K562 (cell line): ENCODE data around the gene WWC2. TPM values are rescaled to one million over a fixed set of nuclear protein-coding genes. Genes with fewer than 3 reads are reported as not detected.

Experiments used
- ATAC-seq: fragments of 200-7000 bp; cut with Tn5 transposase; 3 replicates; pipeline ENCODE4 v1.9.1; 2020; ENCODE audit warnings: moderate library complexity
- BruUV-seq: library from RNA; stranded (reverse); fragments of 400-500 nt; replicated peaks from 2 replicates; lab custom pipeline; 2021; lab: Mats Ljungman, UMichigan
- CTCF ChIA-PET: fragments of 300-600 bp; formaldehyde crosslinking; extraction: SDS; loops from one replicate; lab custom pipeline; 2021; ENCODE audit warnings: low intra/inter-chr PET ratio; lab: Yijun Ruan, JAX
- POLR2A ChIA-PET: fragments of 300-600, 350-650 bp; sonication (Branson Sonifier 250); formaldehyde crosslinking; extraction: SDS; loops from one replicate; lab custom pipeline; 2021; ENCODE audit warnings: antibody characterized with exemption, inconsistent platforms; lab: Yijun Ruan, JAX
- DNase-seq, 4 experiments: peaks; one replicate each; pipeline versions ENCODE4 v3.0.0 to v3.0.0-alpha.2; 2011 to 2018; ENCODE audit warnings: low spot score in 3 of 4, mixed read lengths in 3 of 4; ENCODE audit errors: extremely low read depth in 1 of 4
- FAIRE-seq: peaks from 2 replicates; lab custom pipeline; 2011; peaks lifted over from hg19 to GRCh38; lab: Jason Lieb, UNC
- H2AFZ ChIP-seq: 2 replicates; pipeline ENCODE4 v1.6.0; 2011; ENCODE audit warnings: low read depth, low read length, control low read depth, inconsistent platforms
- H3K27ac ChIP-seq: fragments of 200-600 bp; 3 replicates; pipeline ENCODE4 v1.8.0; 2011; ENCODE audit warnings: low read depth, mild to moderate bottlenecking, control low read depth, inconsistent platforms, low read length, moderate library complexity, mixed read lengths; ENCODE audit errors: extremely low read depth
- H3K27me3 ChIP-seq, 2 experiments: fragments of 300-600 bp in 1 of 2; 2 replicates in 1 of 2; 3 replicates in 1 of 2; pipeline versions ENCODE4 v1.6.0 to v1.8.0; 2011; ENCODE audit warnings: inconsistent platforms in 2 of 2, low read length in 2 of 2, mild to moderate bottlenecking in 1 of 2, mixed read lengths in 1 of 2, moderate library complexity in 1 of 2; ENCODE audit not compliant: control insufficient read depth in 2 of 2, insufficient read depth in 2 of 2
- H3K36me3 ChIP-seq: fragments of 300-600 bp; 3 replicates; pipeline ENCODE4 v1.8.0; 2011; ENCODE audit warnings: mild to moderate bottlenecking, low read length, inconsistent platforms; ENCODE audit not compliant: control insufficient read depth, insufficient read depth
- H3K4me1 ChIP-seq, 2 experiments: fragments of 200-600 bp in 1 of 2; replicated peaks in 1 of 2; 2 replicates in 1 of 2; 3 replicates in 1 of 2; pipeline versions ENCODE4 v1.5.1 to v1.8.0; 2011; ENCODE audit warnings: inconsistent platforms in 2 of 2, low read length in 2 of 2, mild to moderate bottlenecking in 1 of 2, mixed read lengths in 1 of 2, moderate library complexity in 1 of 2; ENCODE audit not compliant: control insufficient read depth in 2 of 2, insufficient read depth in 2 of 2
- H3K4me2 ChIP-seq: 2 replicates; pipeline ENCODE4 v1.6.1; 2011; ENCODE audit warnings: low read length, control low read depth, inconsistent platforms, mixed read lengths; ENCODE audit not compliant: insufficient read depth
- H3K4me3 ChIP-seq: fragments of 200-600 bp; sonication (generic), shearing (Covaris generic); 2 replicates; pipeline ENCODE4 v1.5.1; 2016; ENCODE audit warnings: control low read depth, inconsistent platforms
- H3K79me2 ChIP-seq: fragments of 200-600 bp; 3 replicates; pipeline ENCODE4 v1.8.0; 2011; ENCODE audit warnings: low read length, inconsistent platforms; ENCODE audit not compliant: control insufficient read depth, insufficient read depth
- H3K9ac ChIP-seq, 2 experiments: 2 replicates each; pipeline versions ENCODE4 v1.6.0 to v1.6.1; 2011; ENCODE audit warnings: low read depth in 2 of 2, low read length in 2 of 2, control low read depth in 1 of 2, inconsistent platforms in 1 of 2, mild to moderate bottlenecking in 1 of 2, mixed read lengths in 1 of 2; ENCODE audit not compliant: insufficient read depth in 1 of 2
- H3K9me1 ChIP-seq: one replicate; pipeline ENCODE4 v1.6.0; 2011; ENCODE audit warnings: inconsistent platforms, mild to moderate bottlenecking, low read length, moderate library complexity; ENCODE audit not compliant: control insufficient read depth, insufficient read depth
- H3K9me3 ChIP-seq: replicated peaks from 2 replicates; pipeline ENCODE4 v1.5.1; 2011; ENCODE audit warnings: low read depth, low read length, inconsistent platforms; ENCODE audit not compliant: control insufficient read depth, insufficient read depth
- H4K20me1 ChIP-seq: replicated peaks from 2 replicates; pipeline ENCODE4 v1.6.1; 2011; ENCODE audit warnings: low read length, inconsistent platforms, mixed read lengths; ENCODE audit not compliant: control insufficient read depth, insufficient read depth
- ATF2 ChIP-seq: sonication (generic); formaldehyde crosslinking; IDR thresholded peaks from 2 replicates; pipeline ENCODE4 v1.8.1; 2022; ENCODE audit warnings: missing genetic modification reagents
- BHLHE40 ChIP-seq: IDR thresholded peaks from 2 replicates; pipeline ENCODE4 v1.6.1; 2011; ENCODE audit warnings: low read length, improper control_type of control experiment
- WGBS: fragments of 100-300 bp; shearing (Covaris generic); methylation state at CpG from one replicate; pipeline ENCODE4 v1.1.6; 2016; ENCODE audit warnings: low coverage, mixed read lengths; ENCODE audit not compliant: insufficient coverage; ENCODE audit errors: missing lambda C conversion rate; 5-methylcytosine and 5-hydroxymethylcytosine counted together
- in situ Hi-C: fragments of 300-500 bp; cut with MboI; formaldehyde crosslinking; loops from 4 replicates; pipeline ENCODE4 v1.15.0; 2018; ENCODE audit warnings: inconsistent platforms, mixed read lengths
- intact Hi-C: fragments of 100-400 bp; cut with micrococcal nuclease; formaldehyde crosslinking; loops from 2 replicates; pipeline ENCODE4 v1.14.2; 2022
- polyA plus RNA-seq, 8 experiments: library from polyadenylated mRNA; depleted of rRNA in 4 of 8; stranded (reverse) in 5 of 8; unstranded in 3 of 8; fragments of >200 nt; fragmentation: Nextera tagmentation in 2 of 8; fragmentation: Illumina TruSeq in 1 of 8; extraction: Ambion mirVana in 2 of 8; extraction: Trizol in 1 of 8; gene quantifications; 2 replicates each; pipeline versions ENCODE4 v1.2.1 to v1.2.3, GENCODE V29; 2011 to 2014; ENCODE audit warnings: inconsistent platforms in 1 of 8, missing spikeins in 1 of 8
- total RNA-seq, 7 experiments: library from RNA; depleted of rRNA in 6 of 7; stranded (reverse); fragments of >200 nt in 6 of 7; fragmentation: Illumina TruSeq in 2 of 7; extraction: Trizol in 2 of 7; gene quantifications; 2 replicates each; pipeline versions ENCODE4 v1.2.1 to v1.2.3, GENCODE V29; 2011 to 2021; ENCODE audit warnings: low replicate concordance in 1 of 7
- TF ChIP-seq, protein P1 (sequence below): fragments of 250-450 bp; sonication (Bioruptor Pico); IDR thresholded peaks from 2 replicates; pipeline ENCODE4 v1.5.0; 2021; ENCODE audit warnings: mild to moderate bottlenecking, moderate library complexity
- TF ChIP-seq, protein P2 (sequence below): sonication (generic); formaldehyde crosslinking; IDR thresholded peaks from 2 replicates; pipeline ENCODE4 v1.8.1; 2023; ENCODE audit warnings: mild to moderate bottlenecking, missing genetic modification reagents
- TF ChIP-seq, protein P3 (sequence below): fragments of 450-650 bp; formaldehyde crosslinking; IDR thresholded peaks from 2 replicates; pipeline ENCODE4 v1.4.0; 2022; ENCODE audit warnings: missing genetic modification characterization

Gene WWC2
- total and polyA plus RNA-seq, 9 of the 15 experiments (the other 6 are each of a cell fraction or from before 2014, with no cell fraction given), result 3.7 to 39.4 (median 19.6) TPM

- Histone ChIP-seq H3K27ac (no peak overlapping the region), H3K27me3 (no peaks in the 10 kb centered on the region), H3K9ac (no peak overlapping the region), H3K4me2 (no peak overlapping the region), H2AFZ (no peak overlapping the region)
- CTCF ChIA-PET, result no interaction called here
- no TSS peak for BruUV-seq
- POLR2A ChIA-PET, result no interaction called here
- FAIRE-seq (no peak), DNase-seq (no peak), ATAC-seq (no peak)
- in situ Hi-C loops, result no loop called here
- TF ChIP-seq ATF2 (CRISPR knock-in tag), result no peak
- TF ChIP-seq, protein P1, sequence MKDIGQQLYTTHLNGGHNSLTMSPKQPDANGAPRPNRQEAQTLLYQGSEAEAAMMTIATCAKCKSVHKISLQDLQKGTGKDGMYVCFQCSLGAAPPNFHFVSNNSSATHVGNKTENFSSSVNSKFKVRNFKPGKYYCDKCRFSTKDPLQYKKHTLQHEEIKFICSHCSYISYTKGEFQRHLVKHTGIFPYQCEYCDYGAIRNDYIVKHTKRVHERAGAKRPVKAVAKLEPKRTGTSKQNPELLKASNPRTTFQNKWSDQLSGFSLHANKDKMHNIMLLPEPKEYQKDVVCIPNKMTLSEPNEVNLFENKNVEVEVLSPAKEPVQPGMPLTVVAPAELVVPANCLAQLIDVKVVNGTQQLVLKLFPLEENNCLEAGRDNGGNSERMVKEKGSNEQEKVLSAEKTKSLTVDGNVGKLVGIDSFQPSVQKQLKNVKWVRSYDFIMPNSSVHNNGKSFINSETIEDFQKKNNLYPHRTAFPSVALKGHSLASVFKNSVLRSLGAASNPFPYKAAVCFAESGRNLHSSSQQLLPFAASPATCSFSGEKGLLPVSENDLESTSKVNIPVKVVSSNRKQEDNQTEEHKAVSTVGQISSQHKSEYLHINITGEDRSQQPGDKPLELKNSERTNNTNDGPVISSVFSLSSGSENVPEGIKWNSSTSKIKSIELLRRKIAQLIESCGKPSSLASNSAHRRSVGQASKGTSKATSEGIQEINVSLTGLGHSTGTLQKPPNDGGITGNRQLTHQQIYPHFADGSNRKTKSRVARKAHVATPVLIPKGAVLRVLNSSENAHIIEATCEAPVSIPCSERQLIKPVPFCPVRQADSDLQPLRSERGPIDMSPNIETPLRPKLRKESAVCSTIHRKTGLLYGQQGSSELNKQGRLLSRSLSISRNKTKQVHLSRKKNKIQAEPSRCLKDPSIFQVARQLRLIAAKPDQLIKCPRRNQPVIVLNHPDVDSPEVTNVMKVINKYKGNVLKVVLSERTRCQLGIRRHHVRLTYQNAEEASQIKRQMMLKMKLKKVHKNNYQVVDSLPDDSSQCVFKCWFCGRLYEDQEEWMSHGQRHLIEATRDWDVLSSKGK, result no peak
- TF ChIP-seq BHLHE40, result no peak
- TF ChIP-seq, protein P2, sequence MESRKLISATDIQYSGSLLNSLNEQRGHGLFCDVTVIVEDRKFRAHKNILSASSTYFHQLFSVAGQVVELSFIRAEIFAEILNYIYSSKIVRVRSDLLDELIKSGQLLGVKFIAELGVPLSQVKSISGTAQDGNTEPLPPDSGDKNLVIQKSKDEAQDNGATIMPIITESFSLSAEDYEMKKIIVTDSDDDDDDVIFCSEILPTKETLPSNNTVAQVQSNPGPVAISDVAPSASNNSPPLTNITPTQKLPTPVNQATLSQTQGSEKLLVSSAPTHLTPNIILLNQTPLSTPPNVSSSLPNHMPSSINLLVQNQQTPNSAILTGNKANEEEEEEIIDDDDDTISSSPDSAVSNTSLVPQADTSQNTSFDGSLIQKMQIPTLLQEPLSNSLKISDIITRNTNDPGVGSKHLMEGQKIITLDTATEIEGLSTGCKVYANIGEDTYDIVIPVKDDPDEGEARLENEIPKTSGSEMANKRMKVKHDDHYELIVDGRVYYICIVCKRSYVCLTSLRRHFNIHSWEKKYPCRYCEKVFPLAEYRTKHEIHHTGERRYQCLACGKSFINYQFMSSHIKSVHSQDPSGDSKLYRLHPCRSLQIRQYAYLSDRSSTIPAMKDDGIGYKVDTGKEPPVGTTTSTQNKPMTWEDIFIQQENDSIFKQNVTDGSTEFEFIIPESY (CRISPR knock-in tag), result no peak
- TF ChIP-seq, protein P3, sequence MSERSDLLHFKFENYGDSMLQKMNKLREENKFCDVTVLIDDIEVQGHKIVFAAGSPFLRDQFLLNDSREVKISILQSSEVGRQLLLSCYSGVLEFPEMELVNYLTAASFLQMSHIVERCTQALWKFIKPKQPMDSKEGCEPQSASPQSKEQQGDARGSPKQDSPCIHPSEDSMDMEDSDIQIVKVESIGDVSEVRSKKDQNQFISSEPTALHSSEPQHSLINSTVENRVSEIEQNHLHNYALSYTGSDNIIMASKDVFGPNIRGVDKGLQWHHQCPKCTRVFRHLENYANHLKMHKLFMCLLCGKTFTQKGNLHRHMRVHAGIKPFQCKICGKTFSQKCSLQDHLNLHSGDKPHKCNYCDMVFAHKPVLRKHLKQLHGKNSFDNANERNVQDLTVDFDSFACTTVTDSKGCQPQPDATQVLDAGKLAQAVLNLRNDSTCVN (CRISPR knock-in tag), result no peak
- TF ChIP-seq, all 486 proteins: peak for 0
- Histone ChIP-seq H3K9me3 (no peaks in the 10 kb centered on the region), H3K4me1 (no peaks in the 10 kb centered on the region), H4K20me1 (no peaks in the 10 kb centered on the region), H3K9me1 (no peaks in the 10 kb centered on the region), H3K79me2 (no peaks in the 10 kb centered on the region), H3K4me3 (no peak overlapping the region), H3K36me3 (no peaks in the 10 kb centered on the region)
- WGBS, result no CpG with 5 or more reads among the region's 4 CpGs
- intact Hi-C loops, result no loop called here
Observed at GRCh38 chr4:183220236-183220635, 121.2 kb downstream of the WWC2 start.
